Ishikawa (cell line): ENCODE results near the gene SAMSN1.

Experiments
- RAD21 ChIP-seq: IDR thresholded peaks from 2 replicates; pipeline ENCODE4 v1.6.1; 2012; ENCODE audit warnings: low read depth
- TAF1 ChIP-seq: IDR thresholded peaks from 2 replicates; pipeline ENCODE4 v1.6.1; 2012; ENCODE audit warnings: low read depth, mild to moderate bottlenecking
- TCF12 ChIP-seq: IDR thresholded peaks from 2 replicates; pipeline ENCODE4 v1.6.1; 2012; ENCODE audit warnings: low read depth

DNA sequence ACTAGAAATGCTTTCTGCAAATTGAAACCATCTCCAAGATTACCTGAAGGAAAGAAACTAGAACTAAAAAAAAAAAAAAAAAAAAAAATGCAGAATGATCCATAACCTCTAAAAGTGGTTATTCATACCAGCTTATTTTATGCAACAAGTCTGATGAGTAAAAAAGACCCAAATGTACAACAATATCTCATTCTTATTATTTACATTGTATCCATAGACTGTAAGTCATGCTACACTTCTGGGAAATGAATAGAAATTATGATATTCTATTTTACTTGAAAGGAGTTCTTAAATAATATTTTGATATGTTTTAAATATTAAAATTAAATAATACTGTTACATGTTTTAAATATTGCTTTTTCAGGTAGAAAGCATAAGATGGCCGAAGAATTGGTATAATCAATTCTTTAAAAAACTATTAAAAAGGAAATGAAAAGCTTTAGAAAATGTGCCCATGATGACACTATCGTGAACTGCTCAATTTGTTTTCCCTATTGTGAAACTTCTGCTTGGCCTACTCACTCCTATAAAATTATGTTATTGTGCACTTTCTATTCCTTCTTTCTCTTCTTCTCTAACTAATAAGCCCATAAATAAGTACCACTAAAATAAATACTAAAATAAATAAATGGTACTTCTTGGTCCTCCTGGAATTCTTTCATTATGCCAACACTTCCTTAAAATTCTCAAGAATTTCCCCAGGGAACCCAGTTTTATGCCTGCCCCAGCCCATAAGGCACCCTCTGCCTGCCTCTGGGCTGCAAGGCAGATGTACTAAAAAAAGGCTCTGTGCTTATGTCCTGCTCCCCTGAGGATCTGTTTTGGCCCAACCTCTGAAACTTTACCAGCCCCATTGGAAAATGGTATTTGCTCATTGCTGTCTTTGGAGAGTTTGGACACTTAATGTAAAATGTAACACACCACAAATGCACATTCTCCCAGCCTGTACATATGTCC lies 18.1 kb downstream of the SAMSN1 start:
- TF ChIP-seq TAF1, result no peak
- no peak for TF ChIP-seq RAD21
- TF ChIP-seq TCF12, result no peak
